Vagina (tissue), 2 donors: Measurements from ENCODE around the gene KRTAP5-2.

ENCODE experiments used
- POLR2AphosphoS5 ChIP-seq, 2 donors: sonication (generic); formaldehyde crosslinking; IDR thresholded peaks; one replicate each; pipeline ENCODE4 v1.9.0; 2017; ENCODE audit warnings: antibody characterized with exemption in 2 of 2, mild to moderate bottlenecking in 2 of 2, low read depth in 1 of 2; ENCODE audit not compliant: insufficient read depth in 1 of 2
- TF ChIP-seq, protein P1 (sequence below), 3 experiments: fragments of 450-650 bp in 2 of 3; fragments of 200-600 bp in 1 of 3; sonication (generic) in 1 of 3; IDR thresholded peaks; one replicate each; pipeline ENCODE4 v1.5.1; 2017 to 2019; ENCODE audit warnings: antibody characterized with exemption in 3 of 3, mild to moderate bottlenecking in 2 of 3, moderate library complexity in 2 of 3

DNA sequence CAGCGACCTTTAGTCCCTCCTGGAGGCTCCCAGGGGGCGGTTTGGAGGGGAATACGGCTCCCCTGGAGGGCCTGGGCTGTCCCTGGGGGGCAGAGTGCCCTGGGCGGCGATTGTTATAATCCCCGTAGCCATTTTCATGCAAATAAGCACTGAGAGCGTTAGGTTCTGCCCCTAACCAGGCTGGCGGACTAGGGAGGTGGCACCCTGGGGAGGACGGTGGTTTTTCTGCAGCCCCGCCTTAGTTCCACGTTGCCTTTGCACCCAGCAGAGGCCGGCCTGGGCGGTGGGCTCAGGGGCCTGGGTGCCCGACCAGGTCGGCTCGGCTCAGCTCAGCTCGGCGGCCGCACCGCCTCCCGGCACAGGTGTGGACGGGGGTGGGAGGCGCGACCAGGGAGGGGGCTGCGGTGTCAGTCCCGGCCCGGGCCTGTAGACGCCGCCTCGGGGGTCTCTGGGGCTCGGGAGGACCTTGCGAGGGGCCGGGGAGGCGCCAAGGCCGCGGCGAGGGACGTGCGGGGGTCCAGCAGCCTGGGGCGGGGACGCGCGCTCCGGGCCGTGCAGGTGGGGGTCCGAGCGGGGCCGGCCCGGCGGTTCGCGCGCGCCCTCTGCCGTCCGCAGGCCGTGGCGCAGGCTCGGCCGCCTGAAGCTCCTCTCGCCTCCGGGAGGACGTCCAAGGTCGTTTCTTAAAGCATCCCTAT is 23.7 kb downstream of the KRTAP5-2 start:
- TF ChIP-seq, protein P1, sequence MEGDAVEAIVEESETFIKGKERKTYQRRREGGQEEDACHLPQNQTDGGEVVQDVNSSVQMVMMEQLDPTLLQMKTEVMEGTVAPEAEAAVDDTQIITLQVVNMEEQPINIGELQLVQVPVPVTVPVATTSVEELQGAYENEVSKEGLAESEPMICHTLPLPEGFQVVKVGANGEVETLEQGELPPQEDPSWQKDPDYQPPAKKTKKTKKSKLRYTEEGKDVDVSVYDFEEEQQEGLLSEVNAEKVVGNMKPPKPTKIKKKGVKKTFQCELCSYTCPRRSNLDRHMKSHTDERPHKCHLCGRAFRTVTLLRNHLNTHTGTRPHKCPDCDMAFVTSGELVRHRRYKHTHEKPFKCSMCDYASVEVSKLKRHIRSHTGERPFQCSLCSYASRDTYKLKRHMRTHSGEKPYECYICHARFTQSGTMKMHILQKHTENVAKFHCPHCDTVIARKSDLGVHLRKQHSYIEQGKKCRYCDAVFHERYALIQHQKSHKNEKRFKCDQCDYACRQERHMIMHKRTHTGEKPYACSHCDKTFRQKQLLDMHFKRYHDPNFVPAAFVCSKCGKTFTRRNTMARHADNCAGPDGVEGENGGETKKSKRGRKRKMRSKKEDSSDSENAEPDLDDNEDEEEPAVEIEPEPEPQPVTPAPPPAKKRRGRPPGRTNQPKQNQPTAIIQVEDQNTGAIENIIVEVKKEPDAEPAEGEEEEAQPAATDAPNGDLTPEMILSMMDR (IDR thresholded peaks at IDR 0.05), result peak; percentile 7 to 46 (median 46)
- no peak for TF ChIP-seq POLR2AphosphoS5 (IDR thresholded peaks at IDR 0.05; ENCODE audit: insufficient read depth in 1 of 2, low read depth in 1 of 2)
